H1 (cell line): ENCODE measurements around the gene CENPB.

Experiments used
- CBX8 ChIP-seq: fragments of 300-800, 300-1000 bp; sonication (generic); IDR thresholded peaks from 2 replicates; pipeline ENCODE4 v1.7.1; 2016; ENCODE audit warnings: low read depth, low read length, borderline replicate concordance
- CREB1 ChIP-seq: IDR thresholded peaks from 2 replicates; pipeline ENCODE4 v1.6.1; 2012; ENCODE audit warnings: inconsistent platforms
- EZH2 ChIP-seq: fragments of 200-600 bp; sonication (generic); IDR thresholded peaks from 2 replicates; pipeline ENCODE4 v1.7.1; 2012; ENCODE audit warnings: low read depth, mild to moderate bottlenecking, moderate library complexity, low read length, inconsistent platforms; ENCODE audit not compliant: severe bottlenecking
- GABPA ChIP-seq: IDR thresholded peaks from 2 replicates; pipeline ENCODE4 v1.6.1; 2011; ENCODE audit warnings: mild to moderate bottlenecking, low read length, moderate library complexity, borderline replicate concordance; ENCODE audit not compliant: insufficient read depth
- PHF8 ChIP-seq: fragments of 200-600 bp; sonication (generic); conservative IDR thresholded peaks from 2 replicates; pipeline ENCODE4 v1.7.1; 2012; ENCODE audit warnings: low read depth, mild to moderate bottlenecking, inconsistent platforms, low read length, moderate library complexity
- POLR2A ChIP-seq, 2 experiments: IDR thresholded peaks; 1 replicate in 1 of 2; 2 replicates in 1 of 2; pipeline ENCODE4 v1.6.1; 2011; ENCODE audit warnings: low read depth in 2 of 2, low read length in 2 of 2, mild to moderate bottlenecking in 2 of 2; ENCODE audit errors: control extremely low read depth in 1 of 2
- POLR2AphosphoS5 ChIP-seq: IDR thresholded peaks from 2 replicates; pipeline ENCODE4 v1.6.1; 2011; ENCODE audit warnings: low read depth, low read length
- RAD21 ChIP-seq, 2 experiments: IDR thresholded peaks in 1 of 2; conservative IDR thresholded peaks in 1 of 2; 2 replicates each; pipeline ENCODE4 v1.6.1; 2011; ENCODE audit warnings: low read depth in 2 of 2, low read length in 2 of 2, improper control_type of control experiment in 1 of 2, inconsistent platforms in 1 of 2, mild to moderate bottlenecking in 1 of 2, moderate library complexity in 1 of 2
- RNF2 ChIP-seq: fragments of 200-900, 300-1000 bp; sonication (generic); IDR thresholded peaks from 2 replicates; pipeline ENCODE4 v1.7.1; 2016; ENCODE audit warnings: borderline replicate concordance, low read depth, mild to moderate bottlenecking, antibody characterized with exemption, low read length; ENCODE audit not compliant: poor library complexity, severe bottlenecking; ENCODE audit errors: missing control alignments
- TAF1 ChIP-seq: IDR thresholded peaks from 2 replicates; pipeline ENCODE4 v1.6.1; 2011; ENCODE audit warnings: mild to moderate bottlenecking, low read depth, low read length
- ZNF274 ChIP-seq: IDR thresholded peaks from 2 replicates; pipeline ENCODE4 v1.7.0; 2012; ENCODE audit warnings: low read length, borderline replicate concordance; ENCODE audit errors: extremely low read depth
- TF ChIP-seq, protein P1 (sequence below): IDR thresholded peaks from 2 replicates; pipeline ENCODE4 v1.6.1; 2012; ENCODE audit warnings: inconsistent platforms
- TF ChIP-seq, protein P2 (sequence below), 3 experiments: IDR thresholded peaks; 1 replicate in 2 of 3; 2 replicates in 1 of 3; pipeline versions ENCODE4 v1.5.1 to v1.6.1; 2011; ENCODE audit warnings: low read length in 3 of 3, mild to moderate bottlenecking in 3 of 3, inconsistent platforms in 2 of 3, low read depth in 1 of 3, moderate library complexity in 1 of 3; ENCODE audit not compliant: insufficient read depth in 1 of 3; ENCODE audit errors: control extremely low read depth in 1 of 3

DNA sequence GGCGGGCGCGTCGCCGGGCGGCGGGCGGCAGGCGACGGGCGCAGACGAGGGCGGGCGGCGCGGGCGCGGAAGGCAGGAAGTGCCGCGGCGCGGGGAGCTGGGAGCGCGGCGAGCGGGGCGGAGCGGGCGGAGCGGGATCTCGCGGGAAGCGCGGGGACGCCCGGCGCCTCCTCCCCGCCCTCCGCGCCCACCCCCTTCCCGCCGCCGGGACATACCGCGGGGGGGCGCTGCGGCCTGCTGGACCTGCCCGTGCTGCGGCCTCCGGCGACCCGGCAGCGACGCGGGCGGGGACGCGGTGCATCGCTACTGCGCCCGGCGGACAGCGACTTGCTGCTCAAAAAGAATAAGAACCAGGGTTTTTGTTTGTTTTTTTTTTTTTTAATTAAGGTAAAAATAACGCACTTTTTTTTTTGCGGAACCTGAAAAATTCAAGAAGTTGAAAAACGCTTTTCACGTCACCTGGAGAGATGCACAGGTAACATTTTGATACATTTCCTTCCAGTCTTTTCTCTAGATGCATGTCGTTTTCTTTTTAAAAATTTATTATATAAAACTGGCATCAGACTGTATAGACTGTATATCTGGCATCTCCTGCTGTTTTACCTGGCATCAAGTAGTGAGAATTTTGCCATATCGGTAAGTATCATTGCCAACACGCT lies at the start of gene CENPB:
- TF ChIP-seq, protein P1, sequence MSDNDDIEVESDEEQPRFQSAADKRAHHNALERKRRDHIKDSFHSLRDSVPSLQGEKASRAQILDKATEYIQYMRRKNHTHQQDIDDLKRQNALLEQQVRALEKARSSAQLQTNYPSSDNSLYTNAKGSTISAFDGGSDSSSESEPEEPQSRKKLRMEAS, result peak; percentile 31; the same call in 1 of the 2 replicates
- TF ChIP-seq RAD21 (IDR thresholded peaks at IDR 0.05 in 1 of 2, conservative IDR thresholded peaks at IDR 0.05 in 1 of 2; ENCODE audit: low read depth in 2 of 2, low read length in 2 of 2) (peak; percentile 76 to 86), CREB1 (peak; percentile 42; the same call in 1 of the 2 replicates), ZNF274 (no peak), EZH2 (no peak), POLR2AphosphoS5 (no peak), GABPA (no peak), PHF8 (no peak), TAF1 (0 out of 2 replicates have a peak, but pooled peaks have one; percentile 7), RNF2 (no peak), POLR2A (IDR thresholded peaks at IDR 0.05; ENCODE audit: control extremely low read depth in 1 of 2, low read depth in 2 of 2, low read length in 2 of 2) (no peak), CBX8 (no peak)
- TF ChIP-seq, protein P2, sequence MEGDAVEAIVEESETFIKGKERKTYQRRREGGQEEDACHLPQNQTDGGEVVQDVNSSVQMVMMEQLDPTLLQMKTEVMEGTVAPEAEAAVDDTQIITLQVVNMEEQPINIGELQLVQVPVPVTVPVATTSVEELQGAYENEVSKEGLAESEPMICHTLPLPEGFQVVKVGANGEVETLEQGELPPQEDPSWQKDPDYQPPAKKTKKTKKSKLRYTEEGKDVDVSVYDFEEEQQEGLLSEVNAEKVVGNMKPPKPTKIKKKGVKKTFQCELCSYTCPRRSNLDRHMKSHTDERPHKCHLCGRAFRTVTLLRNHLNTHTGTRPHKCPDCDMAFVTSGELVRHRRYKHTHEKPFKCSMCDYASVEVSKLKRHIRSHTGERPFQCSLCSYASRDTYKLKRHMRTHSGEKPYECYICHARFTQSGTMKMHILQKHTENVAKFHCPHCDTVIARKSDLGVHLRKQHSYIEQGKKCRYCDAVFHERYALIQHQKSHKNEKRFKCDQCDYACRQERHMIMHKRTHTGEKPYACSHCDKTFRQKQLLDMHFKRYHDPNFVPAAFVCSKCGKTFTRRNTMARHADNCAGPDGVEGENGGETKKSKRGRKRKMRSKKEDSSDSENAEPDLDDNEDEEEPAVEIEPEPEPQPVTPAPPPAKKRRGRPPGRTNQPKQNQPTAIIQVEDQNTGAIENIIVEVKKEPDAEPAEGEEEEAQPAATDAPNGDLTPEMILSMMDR (IDR thresholded peaks at IDR 0.05; ENCODE audit: control extremely low read depth in 1 of 3, insufficient read depth in 1 of 3, low read depth in 1 of 3, low read length in 3 of 3), result peak; percentile 63 to 99 (median 92)
